Fibroblast of skin of back (primary cell): ENCODE results near the gene GBX2.

Experiments used
- DNase-seq: peaks from one replicate; pipeline ENCODE4 v3.0.0-alpha.2; 2013

Gene GBX2

DNA sequence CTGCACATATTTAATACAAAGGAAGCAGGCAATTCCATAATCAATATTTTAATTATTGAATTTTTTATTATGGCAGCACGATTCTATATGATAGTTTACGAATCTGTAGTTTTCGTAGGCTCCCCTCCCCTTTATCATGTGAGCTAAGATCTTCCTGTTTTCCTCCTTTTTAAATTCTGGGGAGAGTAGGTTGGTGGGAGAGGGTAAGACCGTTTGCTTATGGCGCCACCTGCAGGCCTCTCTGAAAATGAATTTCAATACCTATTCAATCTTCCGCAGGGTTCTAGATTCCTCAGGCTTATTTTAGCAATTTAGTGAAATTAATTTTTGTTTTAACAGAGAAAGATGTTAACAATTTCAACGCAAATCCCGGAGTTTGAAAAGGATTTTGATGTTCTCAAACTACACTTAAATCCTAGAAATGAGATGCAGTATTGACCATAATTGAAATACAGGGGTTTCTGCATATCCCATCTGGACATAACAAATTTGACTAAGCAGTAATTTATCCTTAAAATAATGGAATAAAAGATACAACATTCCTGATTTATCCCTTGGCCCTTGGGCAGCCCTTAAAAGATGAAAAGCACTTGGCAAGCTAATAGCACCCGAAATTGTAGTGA is 12.8 kb upstream of the GBX2 start:
- peak; percentile 79 for DNase-seq

DNA sequence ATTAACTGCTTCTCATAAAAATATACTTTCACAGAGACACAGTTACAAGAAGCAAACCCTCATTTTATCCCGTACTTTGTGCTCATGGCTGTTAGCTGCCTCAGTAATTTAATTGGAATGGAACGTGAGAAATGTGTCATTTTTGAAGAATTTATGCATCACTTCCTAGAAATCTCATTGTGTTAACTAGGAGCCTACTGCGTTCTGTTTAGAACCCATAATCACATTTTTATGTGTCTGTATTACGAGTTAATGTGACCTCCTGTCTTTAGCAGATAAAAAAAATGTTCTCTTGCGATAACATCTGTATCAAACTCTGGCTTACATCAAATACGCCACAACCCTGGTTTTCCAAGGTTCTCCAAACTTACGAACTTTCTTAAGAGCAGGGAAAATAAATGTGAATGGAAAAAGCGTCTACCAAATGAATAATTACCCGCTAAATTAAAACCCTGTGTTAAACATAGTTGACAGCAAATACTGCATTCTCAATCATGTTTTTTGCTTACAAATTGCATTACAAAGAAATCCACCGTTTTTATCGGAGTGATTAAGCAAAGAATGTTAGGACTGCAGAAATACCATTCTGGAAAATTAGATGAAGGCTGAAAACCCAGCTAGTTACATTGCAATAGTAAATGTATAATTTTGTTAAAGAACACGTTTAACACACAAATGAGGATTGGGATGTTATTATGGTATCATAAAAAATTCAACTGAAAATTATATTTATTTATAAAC is 12.1 kb upstream of the GBX2 start:
- DNase-seq = peak; percentile 91

DNA sequence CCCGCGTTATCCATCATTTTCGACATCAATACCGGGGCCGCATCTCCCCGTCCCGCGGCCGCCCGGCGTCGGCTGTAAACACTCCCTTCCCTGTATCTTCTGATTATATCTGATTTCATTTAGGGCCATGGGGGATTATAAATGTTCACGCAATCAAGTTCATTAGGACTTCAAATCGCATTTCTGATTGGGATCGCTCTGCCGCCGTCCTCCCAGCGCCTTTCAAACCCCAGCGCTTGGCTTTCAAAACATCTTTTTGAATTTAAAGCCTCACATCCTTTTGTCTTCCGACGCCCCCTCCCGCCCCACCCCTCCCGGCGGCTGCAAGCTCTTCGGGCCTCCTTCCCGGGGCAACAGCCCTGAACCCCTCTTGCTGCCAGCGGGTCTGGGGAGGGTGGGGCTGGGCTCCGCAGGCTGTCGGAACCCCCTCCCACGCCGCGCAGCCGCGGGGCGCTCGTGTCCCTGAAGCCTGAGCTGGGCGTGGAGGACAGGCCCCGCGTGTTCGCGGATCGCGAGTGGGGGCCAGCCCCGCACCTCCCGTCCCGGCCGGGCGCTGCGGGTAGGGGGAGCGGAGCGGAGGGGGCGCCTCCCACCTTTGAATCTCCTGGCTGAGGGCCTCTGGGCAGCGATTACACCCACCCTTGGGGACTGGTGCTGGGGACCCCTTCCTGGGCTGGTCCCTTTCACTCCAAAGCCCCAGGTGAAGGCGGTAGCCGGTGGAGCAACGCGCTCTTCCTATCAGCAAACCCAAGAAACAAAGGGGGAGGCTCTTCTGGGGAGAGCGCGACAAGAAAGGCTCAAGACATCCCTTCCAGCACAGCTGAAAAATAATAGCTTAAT is 11.3 kb upstream of the GBX2 start:
- peak; percentile 64 for DNase-seq

DNA sequence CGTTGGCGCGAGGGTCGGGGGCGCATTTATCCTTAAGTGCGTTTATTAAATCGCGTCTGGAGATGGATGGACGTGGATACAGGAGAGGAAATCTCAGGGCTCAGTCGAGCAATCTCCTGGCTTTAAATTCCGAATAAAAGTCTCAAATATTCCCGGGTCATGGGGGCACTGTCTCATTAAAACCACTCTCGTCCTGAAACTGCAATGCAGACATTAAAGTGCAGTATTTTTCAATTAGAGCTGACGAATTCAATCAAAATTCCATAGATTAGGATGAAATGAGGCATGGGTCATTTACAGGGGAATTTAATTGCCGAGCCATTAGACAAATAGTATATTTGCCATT is 10.7 kb upstream of the GBX2 start:
- DNase-seq = no peak

DNA sequence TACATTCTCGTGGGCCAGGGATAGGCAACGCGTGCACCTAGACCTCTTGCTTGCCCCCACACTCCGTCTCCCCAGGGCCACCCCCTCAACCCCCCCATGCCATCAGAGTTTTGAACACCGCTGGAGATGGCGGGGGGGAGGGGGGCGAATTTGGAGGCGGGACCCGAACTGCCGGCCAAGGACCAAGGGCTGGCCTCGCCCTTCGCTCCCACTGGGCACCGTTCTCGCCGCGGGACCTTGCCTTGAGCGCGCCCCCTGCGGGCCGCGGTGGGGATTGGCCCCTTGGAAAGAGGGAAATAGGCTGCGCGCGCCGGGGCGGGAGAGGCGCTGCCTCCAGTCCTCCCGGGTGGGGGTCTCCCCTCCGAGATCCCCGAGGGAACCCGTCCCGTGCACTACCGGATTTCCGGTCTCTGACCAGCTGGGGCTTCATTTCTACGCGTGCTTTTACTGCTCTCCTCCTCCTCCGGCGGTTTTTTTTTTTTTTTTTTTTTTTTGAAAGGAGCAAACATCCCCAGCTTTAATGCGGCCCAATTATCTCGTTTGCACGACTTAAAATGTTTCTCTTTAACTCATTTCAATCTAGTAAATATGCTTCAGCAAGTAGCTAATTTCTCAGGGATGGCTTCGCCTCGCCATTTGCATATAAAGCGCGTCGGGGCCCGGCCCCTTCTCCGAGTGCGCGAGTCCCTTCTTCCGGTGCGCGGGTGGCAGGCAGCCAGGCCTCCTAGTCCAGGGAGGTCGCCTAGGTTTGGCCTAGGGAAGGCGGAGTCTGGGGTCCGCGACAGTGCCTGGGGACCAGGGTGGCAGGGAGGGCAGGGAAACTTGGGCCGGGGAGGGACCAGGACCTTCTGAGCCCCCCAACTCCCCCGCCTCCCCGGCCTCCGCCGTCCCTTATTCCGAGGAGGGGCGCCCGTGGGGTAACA is 10.0 kb upstream of the GBX2 start:
- peak; percentile 81 for DNase-seq

DNA sequence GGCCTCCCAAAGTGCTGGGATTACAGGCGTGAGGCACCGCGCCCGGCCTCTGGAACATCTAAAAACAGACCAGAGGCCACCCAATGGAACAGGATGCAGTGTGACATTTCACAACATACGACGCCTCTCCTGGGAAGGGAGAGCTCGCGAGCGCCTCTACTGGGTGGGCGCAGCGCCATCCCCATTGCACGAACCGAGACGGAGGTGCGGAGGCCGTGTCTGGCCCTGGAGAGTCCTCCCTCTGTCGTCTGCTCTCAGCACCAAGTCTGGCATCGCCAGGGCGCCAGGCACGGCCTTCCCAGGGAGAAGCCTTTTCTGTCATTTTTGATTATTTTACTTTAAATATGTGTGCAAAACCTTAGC is 9.4 kb upstream of the GBX2 start:
- DNase-seq = peak; percentile 76

DNA sequence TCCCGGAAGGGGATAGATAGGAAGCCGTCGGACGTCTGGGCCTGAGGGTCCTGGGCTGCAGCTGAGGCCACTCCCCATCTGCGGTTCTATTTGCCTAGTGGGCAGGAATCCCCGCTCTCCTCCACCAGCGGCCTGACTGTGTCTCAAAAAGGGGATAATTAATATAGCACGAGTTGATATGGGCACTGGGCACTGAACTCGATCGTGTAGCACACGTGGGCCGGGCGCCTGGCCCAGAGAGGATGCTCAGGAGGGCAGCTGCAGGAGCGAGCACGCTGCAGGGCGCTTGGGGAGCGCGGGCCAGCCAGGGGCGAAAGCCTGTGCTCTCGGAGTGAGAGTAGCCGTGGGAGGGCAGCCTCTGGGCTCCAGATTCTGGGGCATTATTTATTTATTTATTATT is 8.8 kb upstream of the GBX2 start:
- DNase-seq = no peak

DNA sequence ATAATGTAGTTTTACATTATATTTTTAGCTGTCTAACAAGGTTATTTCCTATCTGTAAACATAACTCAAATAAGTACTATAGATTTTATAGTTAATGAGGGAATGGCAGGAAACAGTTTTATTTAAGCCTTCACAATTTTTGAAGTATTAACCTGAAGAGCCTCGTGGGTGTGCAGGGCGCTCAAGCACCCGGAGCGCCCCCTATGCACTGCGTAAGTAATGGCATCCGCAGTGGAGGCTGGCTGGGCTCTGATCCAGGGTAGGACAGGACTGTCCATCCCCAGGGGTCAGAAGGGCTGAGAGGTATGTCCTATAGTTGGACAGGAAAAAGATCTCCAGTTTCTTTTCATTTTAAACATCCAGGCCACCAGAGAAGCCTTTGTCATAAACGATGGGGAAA is 8.2 kb upstream of the GBX2 start:
- peak; percentile 60 for DNase-seq

DNA sequence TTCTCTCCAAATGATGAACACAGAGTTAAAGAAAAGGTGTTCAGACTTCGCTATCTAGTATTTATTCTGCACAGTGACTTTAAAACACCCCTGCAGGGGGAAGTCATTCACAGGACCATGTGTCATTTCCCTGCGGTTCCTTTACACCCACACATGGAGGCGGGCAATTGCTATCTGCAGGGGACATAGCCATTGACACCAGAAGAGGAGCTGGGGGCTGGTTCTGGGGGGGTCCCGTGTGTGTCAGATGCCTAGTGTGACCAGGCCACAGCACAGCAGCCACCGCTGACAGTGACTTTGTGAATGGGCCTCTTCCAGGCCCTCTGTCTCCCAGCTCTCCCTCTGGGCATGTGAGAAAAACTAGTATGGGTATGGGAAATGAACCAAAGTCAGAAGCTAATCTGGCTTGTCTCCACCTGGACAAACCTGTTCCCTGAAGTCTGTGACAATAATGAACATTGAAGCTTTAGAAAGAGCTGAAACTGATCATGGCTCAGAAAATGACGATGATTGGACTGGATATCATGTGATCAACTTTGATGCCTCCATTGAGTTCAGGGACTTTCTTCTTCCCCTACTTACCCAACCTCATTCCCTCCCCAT is 7.5 kb upstream of the GBX2 start:
- DNase-seq = no peak

DNA sequence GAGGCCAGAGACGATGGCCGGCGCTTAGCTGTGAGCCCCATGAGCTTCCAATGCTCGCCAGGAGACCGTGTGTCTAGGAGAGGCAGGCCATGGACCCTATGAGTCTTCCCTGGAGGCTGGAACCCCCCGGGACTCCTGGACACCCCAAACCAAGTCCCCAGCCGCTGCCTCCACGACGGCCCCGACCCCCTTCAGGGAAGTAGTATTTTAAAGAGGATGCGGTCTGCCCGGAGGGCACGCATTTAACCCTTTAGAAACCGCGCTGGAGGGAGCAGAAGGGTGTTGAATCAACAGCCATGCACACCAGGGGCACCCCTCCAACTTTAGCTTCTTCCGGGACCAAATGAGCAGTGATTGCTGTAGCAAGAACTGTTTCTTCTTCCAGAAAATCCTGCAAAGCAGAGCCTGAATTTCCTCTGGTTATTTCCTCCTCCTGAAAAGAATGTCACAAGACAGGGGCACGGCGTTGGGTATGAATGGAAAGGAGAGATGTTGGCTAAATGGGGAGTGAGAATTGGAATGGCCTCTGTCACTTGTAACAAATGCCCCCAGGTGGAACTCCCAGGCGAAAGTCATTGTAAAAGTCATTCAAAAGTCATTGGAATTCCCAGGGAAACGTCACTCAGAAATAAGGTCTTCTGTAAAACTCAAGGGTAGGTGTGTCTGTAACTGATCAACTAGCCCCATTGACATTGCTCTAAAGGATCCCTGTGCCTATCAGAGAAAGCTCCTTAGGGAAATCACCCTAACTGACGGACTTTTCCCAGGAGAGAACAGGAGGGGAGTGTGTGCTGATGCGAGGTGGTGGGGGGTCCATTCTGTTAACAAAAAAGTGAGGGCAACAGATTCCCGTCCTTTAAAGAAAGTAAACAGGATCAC is 5.8 kb upstream of the GBX2 start:
- no peak for DNase-seq

DNA sequence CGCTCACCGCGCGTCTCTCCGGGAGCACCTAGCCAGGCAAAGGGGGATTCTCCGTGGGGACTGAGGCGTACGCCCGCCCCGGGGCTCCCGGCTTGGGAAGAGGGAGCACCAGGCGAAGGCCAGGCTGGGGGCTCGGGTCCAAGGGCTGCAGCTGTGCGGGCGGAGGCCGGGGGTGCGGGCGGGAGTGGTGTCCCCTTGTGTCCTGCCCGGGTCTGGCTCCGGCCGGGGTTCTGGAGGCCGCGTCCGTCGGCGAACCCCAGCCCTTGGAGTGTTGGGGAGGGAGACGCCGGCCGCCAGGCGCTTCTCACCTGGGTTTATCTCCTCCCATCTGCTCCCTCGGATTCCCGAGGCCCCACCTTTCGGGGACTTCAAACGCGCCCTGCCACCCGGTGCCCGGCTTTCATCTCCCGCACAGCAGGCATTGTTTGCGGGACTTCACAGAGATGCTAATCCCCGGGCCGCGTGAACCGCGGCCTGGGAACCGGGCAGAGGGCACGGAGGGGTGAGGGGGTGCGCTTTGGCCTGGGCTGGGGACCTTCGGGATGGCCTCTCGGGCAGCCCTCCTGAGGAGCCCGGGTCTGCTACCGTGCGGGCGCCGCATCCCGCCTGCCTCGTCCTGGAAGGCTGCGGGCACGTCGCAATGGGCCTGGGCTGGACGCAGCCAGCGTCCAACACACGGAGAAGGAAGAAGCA is 5.0 kb upstream of the GBX2 start:
- DNase-seq = no peak

DNA sequence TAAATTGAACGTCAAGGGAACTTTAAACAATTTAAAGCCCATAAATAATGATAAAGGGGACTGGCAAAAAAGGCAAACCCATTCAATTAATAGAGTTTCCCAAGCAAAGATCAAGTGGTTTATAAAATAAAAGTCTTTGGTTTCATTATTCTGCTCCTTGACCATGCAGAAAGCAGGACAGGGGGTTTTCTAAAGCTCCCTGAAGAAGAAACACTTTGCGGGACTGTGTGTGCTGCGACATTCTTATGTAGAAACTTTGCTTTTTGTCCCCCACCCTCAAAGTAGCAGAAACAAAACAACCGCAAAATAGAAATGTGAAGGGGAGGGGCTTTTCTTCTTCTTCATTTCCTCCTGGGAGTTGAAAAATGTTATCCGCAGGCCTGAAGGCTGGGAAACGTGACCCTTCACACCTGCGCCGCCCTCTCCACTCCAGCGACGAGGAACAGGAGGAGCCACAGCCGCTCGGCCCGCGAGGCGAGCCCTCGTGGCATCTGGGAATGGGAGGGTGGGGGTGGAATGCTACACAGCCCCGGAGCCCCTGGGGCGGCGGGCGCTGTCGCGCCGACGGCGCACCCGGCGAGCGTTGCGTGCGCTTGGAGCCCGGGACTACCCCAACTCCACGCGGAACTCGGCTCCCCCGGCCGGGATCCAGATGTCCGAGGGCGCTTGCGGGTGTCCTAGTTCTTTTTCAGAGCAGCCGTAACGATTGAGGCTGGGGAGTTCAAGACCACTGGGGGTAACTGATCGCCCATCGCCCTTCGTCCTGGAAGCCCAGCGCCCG is 4.3 kb upstream of the GBX2 start:
- no peak for DNase-seq

DNA sequence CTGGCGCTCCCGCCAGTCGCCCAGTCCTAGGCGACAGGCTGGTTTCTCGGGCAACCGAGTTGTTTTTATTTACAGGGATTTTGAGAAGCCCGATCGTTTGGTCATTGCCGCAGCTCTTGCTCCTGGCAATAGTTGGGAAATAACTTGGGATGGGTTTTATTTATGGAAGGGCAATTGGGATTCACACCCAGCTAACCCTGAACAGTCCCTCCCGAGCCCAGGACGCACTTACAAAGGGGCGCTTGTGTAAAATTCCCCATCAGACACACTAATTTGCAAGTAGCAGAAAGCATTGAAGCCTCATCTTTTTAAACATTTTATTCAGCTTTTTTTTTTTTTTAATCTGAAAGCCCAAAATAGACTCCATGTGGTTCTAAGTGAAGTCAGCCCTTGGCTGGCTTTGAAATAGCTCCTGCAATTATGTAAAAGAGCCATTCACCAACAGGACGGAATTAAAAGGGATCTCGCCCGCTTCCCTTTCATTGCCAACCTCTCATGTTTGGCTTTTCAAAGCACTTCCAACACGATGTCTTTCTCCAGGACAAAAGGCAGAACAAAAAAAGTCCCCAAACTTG is 3.6 kb upstream of the GBX2 start:
- DNase-seq = no peak

DNA sequence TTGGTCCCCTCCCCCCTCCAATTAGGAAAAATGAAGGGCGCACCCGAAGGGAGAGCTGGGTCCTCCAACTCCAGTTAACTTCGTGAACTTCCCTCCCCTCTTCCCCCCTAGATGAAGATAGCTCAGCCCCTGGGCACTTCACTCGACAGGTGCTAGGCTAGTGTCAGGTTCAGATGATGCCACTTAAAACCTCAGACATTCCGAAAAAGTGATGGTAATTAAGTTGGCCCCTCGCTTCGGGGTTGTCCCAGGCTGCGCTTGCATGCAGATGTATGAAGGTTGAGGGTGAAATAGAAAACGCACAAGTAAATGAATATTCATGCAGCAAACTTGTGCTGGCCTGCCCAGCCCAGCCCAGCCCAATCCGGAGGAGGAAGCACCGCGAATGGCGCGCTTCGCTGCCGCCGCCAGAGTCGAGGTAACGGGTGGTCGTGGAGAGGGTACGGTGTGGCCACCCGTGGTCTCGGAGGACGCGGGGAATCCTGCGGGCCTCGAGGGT is 3.0 kb upstream of the GBX2 start:
- DNase-seq = no peak

DNA sequence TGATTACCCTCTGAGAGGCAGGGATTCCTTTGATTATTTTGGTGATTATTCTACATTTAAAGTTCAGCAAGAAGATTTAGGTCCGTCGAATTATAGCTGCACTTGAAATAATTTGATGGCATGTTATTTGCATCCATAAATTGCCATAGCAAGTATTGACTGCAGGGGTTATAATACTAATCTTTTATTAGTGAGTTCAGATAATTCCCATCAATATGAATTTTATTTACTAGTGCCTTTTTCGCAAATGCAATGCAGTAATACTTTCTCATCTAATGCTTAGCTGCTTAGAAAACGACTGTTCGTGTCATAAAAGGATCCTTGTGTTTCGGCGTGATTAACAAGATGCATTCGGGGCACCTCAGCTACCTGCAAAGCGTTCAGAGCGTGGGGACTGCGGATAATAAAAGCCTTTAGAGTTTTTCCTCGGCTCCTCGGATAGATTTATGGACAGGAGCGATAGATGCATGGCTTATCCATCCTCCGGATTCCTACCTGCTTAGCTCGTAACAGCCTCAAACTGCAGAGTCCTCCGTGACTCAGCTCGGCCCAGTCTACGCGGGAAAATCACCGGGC is 2.5 kb upstream of the GBX2 start:
- no peak for DNase-seq

DNA sequence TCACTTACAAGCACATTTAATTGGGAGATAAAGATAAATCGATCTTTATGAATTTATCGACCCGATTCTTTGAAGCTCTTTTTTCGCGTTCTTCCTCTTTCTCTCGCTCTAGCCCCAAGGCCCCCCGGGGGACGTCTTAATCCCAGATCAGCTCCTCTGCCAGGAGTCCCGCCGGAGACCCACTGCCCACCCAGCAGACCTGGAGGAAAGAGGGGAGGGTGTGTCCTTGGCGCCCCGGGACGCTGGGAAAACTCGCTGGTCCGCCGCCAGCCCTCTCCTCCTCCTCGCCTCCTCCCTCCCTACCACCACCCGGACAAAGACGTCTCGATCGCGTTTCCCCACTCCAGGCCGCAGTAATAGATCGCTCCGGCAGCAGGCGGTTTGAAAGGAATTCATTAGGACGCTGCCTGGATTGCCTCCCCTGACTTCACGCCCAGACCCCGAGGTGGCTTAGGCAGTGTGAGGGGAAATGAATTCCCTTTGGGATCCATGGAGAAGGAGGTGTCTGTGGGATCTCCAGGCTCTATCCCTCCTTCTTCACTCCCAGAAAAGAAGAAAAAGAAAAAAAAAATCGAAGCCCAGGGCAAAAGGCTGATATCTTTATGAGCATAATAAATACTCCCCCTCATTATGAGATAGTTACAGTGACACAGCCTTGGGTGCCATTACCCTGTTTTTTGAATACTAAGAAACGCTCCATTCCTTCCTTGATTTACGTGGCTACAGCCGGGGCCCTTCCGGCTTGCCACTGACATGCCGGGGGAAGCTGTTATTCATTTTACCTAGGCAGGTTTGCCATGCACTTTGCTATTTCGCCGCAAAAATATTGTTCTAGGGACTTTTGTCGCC is 1.8 kb upstream of the GBX2 start:
- peak; percentile 41 for DNase-seq

DNA sequence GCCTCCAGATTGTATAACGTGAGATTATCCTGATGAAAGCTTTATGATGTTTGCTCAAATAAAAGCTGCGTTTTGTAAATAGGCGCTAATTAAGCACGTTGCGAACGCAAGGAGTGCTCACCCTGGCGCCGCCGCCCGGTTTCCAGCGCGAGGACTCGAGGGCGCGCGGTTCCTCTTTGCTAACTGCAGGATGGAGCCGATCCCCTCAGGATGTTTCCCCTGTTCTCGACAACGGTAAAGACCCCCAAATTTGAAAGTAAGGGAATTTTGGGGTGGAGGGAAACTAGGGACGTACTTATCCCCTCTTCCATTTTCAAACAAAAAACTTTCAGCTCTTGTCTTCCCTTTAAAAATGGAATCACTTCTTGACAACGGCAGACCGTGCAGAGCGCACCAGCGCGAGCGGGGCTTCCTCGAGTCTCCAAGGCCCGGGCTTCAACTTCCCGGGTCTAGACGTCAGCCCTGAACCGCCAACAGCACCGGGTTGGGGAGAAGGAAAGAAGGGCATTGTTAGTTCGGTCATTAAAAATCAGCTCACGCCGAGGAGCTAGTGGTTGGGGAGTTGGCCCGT is 1.1 kb upstream of the GBX2 start:
- DNase-seq = peak; percentile 46
